ENCODE measurements around the gene ABHD17B. TPM values are rescaled to one million over a fixed set of nuclear protein-coding genes. Genes with fewer than 3 reads are reported as not detected.

Gene ABHD17B
- total and polyA plus RNA-seq, 4 donors, result 5.2 to 17.7 (median 10.1) TPM

GRCh38 chr9:71886541-71886940, 24.5 kb downstream of the ABHD17B start:
- Histone ChIP-seq H3K9me3 (ENCODE audit: control insufficient read depth in 4 of 4, low read length in 3 of 4) (peaks cover 0 to 7% (median 2%) of the 10 kb centered on the region in 4 donors), H3K36me3 (ENCODE audit: control insufficient read depth in 4 of 4, insufficient read depth in 3 of 4, low read depth in 1 of 4, low read length in 3 of 4) (no peaks in the 10 kb centered on the region), H3K27me3 (ENCODE audit: control insufficient read depth in 4 of 4, insufficient read depth in 4 of 4, low read length in 3 of 4) (no peaks in the 10 kb centered on the region), H3K4me3 (ENCODE audit: low read depth in 1 of 3, low read length in 3 of 3) (no peak overlapping the region), H3K4me1 (ENCODE audit: control insufficient read depth in 4 of 4, insufficient read depth in 4 of 4, low read length in 3 of 4) (peaks cover 0 to 2% (median 0%) of the 10 kb centered on the region in 4 donors), H3K9ac (ENCODE audit: low read depth in 1 of 2, low read length in 2 of 2) (no peak overlapping the region), H3K27ac (ENCODE audit: low read depth in 1 of 2, low read length in 2 of 2) (no peak overlapping the region)
- TF ChIP-seq NR2F2 (IDR thresholded peaks at IDR 0.05) (no peak), SP1 (IDR thresholded peaks at IDR 0.05) (no peak), ZBTB33 (IDR thresholded peaks at IDR 0.05) (no peak), FOXA1 (IDR thresholded peaks at IDR 0.05) (no peak), TAF1 (conservative IDR thresholded peaks at IDR 0.05) (no peak), CTCF (IDR thresholded peaks at IDR 0.05; ENCODE audit: low read depth, low read length, missing input control) (no peak)
- 97% methylated on average over 10 of the region's 10 CpGs for WGBS
- no peak for DNase-seq (ENCODE audit: low spot score)

- TF ChIP-seq FOXA2 (IDR thresholded peaks at IDR 0.05), result no peak
- TF ChIP-seq YY1 (IDR thresholded peaks at IDR 0.05), result no peak
- no peak for TF ChIP-seq EGR1 (IDR thresholded peaks at IDR 0.05; ENCODE audit: low read depth in 2 of 2)
- no peak for TF ChIP-seq HNF4A (conservative IDR thresholded peaks at IDR 0.05)
- no peak for TF ChIP-seq RXRA (IDR thresholded peaks at IDR 0.05)
- no peak for TF ChIP-seq MAX (IDR thresholded peaks at IDR 0.05)
- no peak for TF ChIP-seq GABPA (IDR thresholded peaks at IDR 0.05 in 1 of 2, conservative IDR thresholded peaks at IDR 0.05 in 1 of 2)
- no peak for TF ChIP-seq NR2F2 (IDR thresholded peaks at IDR 0.05)
- no peak for TF ChIP-seq JUND (IDR thresholded peaks at IDR 0.05)
- no peak for TF ChIP-seq RAD21 (IDR thresholded peaks at IDR 0.05)
- TF ChIP-seq SP1 (IDR thresholded peaks at IDR 0.05), result no peak
- TF ChIP-seq FOXA1 (IDR thresholded peaks at IDR 0.05), result no peak
- TF ChIP-seq HNF4G (IDR thresholded peaks at IDR 0.05), result no peak
- TF ChIP-seq REST (IDR thresholded peaks at IDR 0.05), result no peak
- no peak for TF ChIP-seq CTCF (IDR thresholded peaks at IDR 0.05; ENCODE audit: low read depth, low read length, missing input control)
- no peak overlapping the region for H3K9ac ChIP-seq (ENCODE audit: low read depth in 1 of 2, low read length in 2 of 2)
- H3K4me3 ChIP-seq (ENCODE audit: low read depth in 1 of 3, low read length in 3 of 3), result no peak overlapping the region
- H3K4me1 ChIP-seq (ENCODE audit: control insufficient read depth in 4 of 4, insufficient read depth in 4 of 4, low read length in 3 of 4), result peaks cover 0 to 2% (median 0%) of the 10 kb centered on the region in 4 donors
- DNase-seq (ENCODE audit: low spot score), result no peak
- no peak overlapping the region for H3K27ac ChIP-seq (ENCODE audit: low read depth in 1 of 2, low read length in 2 of 2)
- H3K27me3 ChIP-seq (ENCODE audit: control insufficient read depth in 4 of 4, insufficient read depth in 4 of 4, low read length in 3 of 4), result no peaks in the 10 kb centered on the region
- H3K9me3 ChIP-seq (ENCODE audit: control insufficient read depth in 4 of 4, low read length in 3 of 4), result peaks cover 0 to 7% (median 2%) of the 10 kb centered on the region in 4 donors
- WGBS, result 92% methylated on average over 1 of the region's 1 CpG
- no peaks in the 10 kb centered on the region for H3K36me3 ChIP-seq (ENCODE audit: control insufficient read depth in 4 of 4, insufficient read depth in 3 of 4, low read depth in 1 of 4, low read length in 3 of 4)
Observed at GRCh38 chr9:71886015-71886414, 25.0 kb downstream of the ABHD17B start.
